IMR-90 (cell line): Measurements from ENCODE around the gene DYSF. TPM values are rescaled to one million over a fixed set of nuclear protein-coding genes. Genes with fewer than 3 reads are reported as not detected.
A peak's percentile ranks its signal among the peaks of the same experiment; 100 is the strongest.

Experiments
- ATAC-seq: fragments of 200-7000 bp; cut with Tn5 transposase; 2 replicates; pipeline ENCODE4 v1.9.1; 2020; ENCODE audit warnings: low read depth, mild to moderate bottlenecking, moderate library complexity
- BruUV-seq: library from RNA; stranded (reverse); fragments of 400-500 nt; replicated peaks from 2 replicates; lab custom pipeline; 2021; lab: Mats Ljungman, UMichigan
- CTCF ChIA-PET: fragments of 300-600 bp; formaldehyde crosslinking; extraction: SDS; loops from one replicate; lab custom pipeline; 2021; ENCODE audit warnings: antibody characterized with exemption; lab: Yijun Ruan, JAX
- POLR2A ChIA-PET: fragments of 300-600 bp; sonication (Branson Sonifier 250); formaldehyde crosslinking; loops from one replicate; lab custom pipeline; 2022; ENCODE audit warnings: antibody characterized with exemption; ENCODE audit not compliant: unreplicated experiment; lab: Charles Lee
- DNase-seq: peaks from one replicate; pipeline ENCODE4 v3.0.0; 2013
- H2AFZ ChIP-seq: replicated peaks from 2 replicates; pipeline ENCODE3; 2013; ENCODE audit warnings: low read length, mild to moderate bottlenecking; ENCODE audit not compliant: poor library complexity
- H2AK5ac ChIP-seq: 2 replicates; pipeline ENCODE4 v1.6.1; 2013; ENCODE audit warnings: low read depth, low read length, inconsistent platforms
- H2AK9ac ChIP-seq: replicated peaks from 2 replicates; pipeline ENCODE3; 2013; ENCODE audit warnings: mild to moderate bottlenecking, low read depth, low read length, moderate library complexity; ENCODE audit not compliant: poor library complexity
- H2BK120ac ChIP-seq: 2 replicates; pipeline ENCODE4 v1.6.1; 2013; ENCODE audit warnings: low read depth, low read length, inconsistent platforms
- H2BK15ac ChIP-seq: 3 replicates; pipeline ENCODE4 v1.6.1; 2013; ENCODE audit warnings: low read depth, low read length, inconsistent platforms
- H2BK20ac ChIP-seq: 2 replicates; pipeline ENCODE4 v1.6.1; 2013; ENCODE audit warnings: low read depth, mild to moderate bottlenecking, inconsistent platforms, low read length, moderate library complexity
- H2BK5ac ChIP-seq: 2 replicates; pipeline ENCODE4 v1.6.1; 2013; ENCODE audit warnings: mild to moderate bottlenecking, low read depth, low read length, inconsistent platforms; ENCODE audit not compliant: poor library complexity, severe bottlenecking
- H3K14ac ChIP-seq: replicated peaks from 2 replicates; pipeline ENCODE4 v1.6.1; 2013; ENCODE audit warnings: low read depth, low read length, inconsistent platforms
- H3K18ac ChIP-seq: 2 replicates; pipeline ENCODE4 v1.6.1; 2013; ENCODE audit warnings: low read depth, low read length, control low read depth
- H3K23ac ChIP-seq: 2 replicates; pipeline ENCODE4 v1.6.1; 2013; ENCODE audit warnings: low read depth, low read length, inconsistent platforms
- H3K27ac ChIP-seq: 2 replicates; pipeline ENCODE4 v1.5.1; 2013; ENCODE audit warnings: mild to moderate bottlenecking, control low read depth, low read length; ENCODE audit not compliant: insufficient read depth
- H3K27me3 ChIP-seq: 2 replicates; pipeline ENCODE4 v1.6.1; 2013; ENCODE audit warnings: low read length; ENCODE audit not compliant: control insufficient read depth, insufficient read depth
- H3K36me3 ChIP-seq: 2 replicates; pipeline ENCODE4 v1.6.1; 2013; ENCODE audit warnings: low read length, mixed read lengths; ENCODE audit not compliant: control insufficient read depth, insufficient read depth
- H3K4ac ChIP-seq: 2 replicates; pipeline ENCODE4 v1.6.1; 2013; ENCODE audit warnings: low read depth, low read length, inconsistent platforms
- H3K4me1 ChIP-seq: 2 replicates; pipeline ENCODE4 v1.6.1; 2013; ENCODE audit warnings: low read length, mixed read lengths; ENCODE audit not compliant: control insufficient read depth, insufficient read depth
- H3K4me2 ChIP-seq: 2 replicates; pipeline ENCODE4 v1.6.1; 2013; ENCODE audit warnings: low read depth, mild to moderate bottlenecking, control low read depth, low read length, moderate library complexity
- H3K4me3 ChIP-seq: 2 replicates; pipeline ENCODE4 v1.5.1; 2013; ENCODE audit warnings: low read depth, mild to moderate bottlenecking, control low read depth, low read length, moderate library complexity; ENCODE audit not compliant: insufficient read depth
- H3K56ac ChIP-seq: 2 replicates; pipeline ENCODE4 v1.6.1; 2013; ENCODE audit warnings: low read length, inconsistent platforms; ENCODE audit not compliant: insufficient read depth; ENCODE audit errors: extremely low read depth
- H3K79me1 ChIP-seq, 2 experiments: 2 replicates each; pipeline ENCODE4 v1.6.1; 2013; ENCODE audit warnings: low read length in 2 of 2, inconsistent platforms in 1 of 2, low read depth in 1 of 2
- H3K9ac ChIP-seq: 2 replicates; pipeline ENCODE4 v1.6.1; 2013; ENCODE audit warnings: low read depth, low read length, control low read depth
- H3K9me1 ChIP-seq: 2 replicates; pipeline ENCODE4 v1.6.1; 2013; ENCODE audit warnings: low read length, inconsistent platforms; ENCODE audit not compliant: insufficient read depth
- H3K9me3 ChIP-seq: 2 replicates; pipeline ENCODE4 v1.6.1; 2013; ENCODE audit warnings: low read length; ENCODE audit not compliant: control insufficient read depth, insufficient read depth
- H4K20me1 ChIP-seq: 2 replicates; pipeline ENCODE4 v1.6.1; 2013; ENCODE audit warnings: low read length, inconsistent platforms; ENCODE audit not compliant: insufficient read depth
- H4K5ac ChIP-seq: 2 replicates; pipeline ENCODE4 v1.6.1; 2013; ENCODE audit warnings: mild to moderate bottlenecking, low read depth, low read length, control low read depth
- H4K8ac ChIP-seq, 2 experiments: 2 replicates each; pipeline ENCODE4 v1.6.1; 2013; ENCODE audit warnings: low read depth in 2 of 2, low read length in 2 of 2, control low read depth in 1 of 2, inconsistent platforms in 1 of 2
- H4K91ac ChIP-seq: 2 replicates; pipeline ENCODE4 v1.6.1; 2013; ENCODE audit warnings: low read depth, low read length, inconsistent platforms; ENCODE audit not compliant: insufficient read depth
- CEBPB ChIP-seq: IDR thresholded peaks from 2 replicates; pipeline ENCODE4 v1.6.1; 2012; ENCODE audit warnings: low read depth, low read length, improper control_type of control experiment
- CTCF ChIP-seq: conservative IDR thresholded peaks from 2 replicates; pipeline ENCODE4 v1.5.1; 2012; ENCODE audit warnings: mild to moderate bottlenecking, low read depth, low read length, improper control_type of control experiment
- ELK1 ChIP-seq: fragments of 150-350 bp; IDR thresholded peaks from 2 replicates; pipeline ENCODE4 v1.6.1; 2016; ENCODE audit warnings: low read depth, mild to moderate bottlenecking, low read length, moderate library complexity, borderline replicate concordance
- FOS ChIP-seq: fragments of 150-350 bp; IDR thresholded peaks from 2 replicates; pipeline ENCODE4 v1.6.1; 2016; ENCODE audit warnings: low read depth, low read length
- MAFK ChIP-seq: IDR thresholded peaks from 2 replicates; pipeline ENCODE4 v1.6.1; 2012; ENCODE audit warnings: low read depth, low read length, improper control_type of control experiment
- MAZ ChIP-seq: IDR thresholded peaks from 2 replicates; pipeline ENCODE4 v1.6.1; 2012; ENCODE audit warnings: low read depth, mild to moderate bottlenecking, low read length, improper control_type of control experiment, moderate library complexity, borderline replicate concordance
- MXI1 ChIP-seq: IDR thresholded peaks from 2 replicates; pipeline ENCODE4 v1.6.1; 2012; ENCODE audit warnings: low read depth, mild to moderate bottlenecking, low read length, moderate library complexity, borderline replicate concordance
- NFE2L2 ChIP-seq: fragments of 150-350 bp; IDR thresholded peaks from 2 replicates; pipeline ENCODE4 v1.6.1; 2016; ENCODE audit warnings: low read depth, mild to moderate bottlenecking, low read length
- POLR2A ChIP-seq: IDR thresholded peaks from 2 replicates; pipeline ENCODE4 v1.6.1; 2012; ENCODE audit warnings: mild to moderate bottlenecking, low read depth, low read length
- RAD21 ChIP-seq: IDR thresholded peaks from 2 replicates; pipeline ENCODE4 v1.6.1; 2012; ENCODE audit warnings: low read length, improper control_type of control experiment
- RCOR1 ChIP-seq: IDR thresholded peaks from 2 replicates; pipeline ENCODE4 v1.6.1; 2012; ENCODE audit warnings: mild to moderate bottlenecking, low read length, improper control_type of control experiment; ENCODE audit not compliant: insufficient replicate concordance
- SMC3 ChIP-seq: fragments of 150-350 bp; IDR thresholded peaks from 2 replicates; pipeline ENCODE4 v1.6.1; 2016; ENCODE audit warnings: low read depth, mild to moderate bottlenecking, antibody characterized with exemption, low read length, moderate library complexity
- USF2 ChIP-seq: fragments of 150-350 bp; IDR thresholded peaks from 2 replicates; pipeline ENCODE4 v1.6.1; 2017; ENCODE audit warnings: mild to moderate bottlenecking, antibody characterized with exemption, low read length, low read depth
- WGBS, 2 experiments: methylation state at CpG; one replicate each; pipeline versions ENCODE4 v1.1.5 to v1.1.7; 2013; ENCODE audit warnings: missing lambda C conversion rate in 2 of 2; ENCODE audit not compliant: insufficient read length in 1 of 2; ENCODE audit errors: extremely low coverage in 2 of 2; 5-methylcytosine and 5-hydroxymethylcytosine counted together
- dilution Hi-C: fragments of 300-500 bp; cut with HindIII; formaldehyde crosslinking; loops from one replicate; pipeline ENCODE4 v1.14.3; 2018; ENCODE audit warnings: low sequenced_read_pairs; ENCODE audit not compliant: unreplicated experiment
- in situ Hi-C: fragments of 300-500 bp; cut with MboI; formaldehyde crosslinking; loops from 3 replicates; pipeline ENCODE4 v1.14.3; 2019; ENCODE audit warnings: low sequenced_read_pairs, inconsistent platforms, mixed read lengths
- intact Hi-C: fragments of 100-400 bp; cut with micrococcal nuclease; formaldehyde crosslinking; loops from 2 replicates; pipeline ENCODE4 v1.10.0; 2022
- polyA plus RNA-seq, 3 experiments: library from polyadenylated mRNA; depleted of rRNA; stranded (reverse); fragments of >200 nt; gene quantifications; 2 replicates each; pipeline ENCODE4 v1.2.3, GENCODE V29; 2012; ENCODE audit warnings: low replicate concordance in 1 of 3
- total RNA-seq: library from RNA; depleted of rRNA; stranded (reverse); fragments of >200 nt; gene quantifications from 2 replicates; pipeline ENCODE4 v1.2.3, GENCODE V29; 2012

DYSF gene
- total and polyA plus RNA-seq, 2 of the 4 experiments (the other 2 are of a cell fraction), result 0.09 to 0.18 TPM

- Histone ChIP-seq H3K36me3 (no peaks in the 10 kb centered on the region), H4K8ac (no peak overlapping the region), H3K14ac (no peak overlapping the region), H3K4me1 (peaks cover 2% of the 10 kb centered on the region; the same call in 1 of the 2 replicates), H2AK5ac (no peak overlapping the region), H3K9ac (no peak overlapping the region), H3K23ac (no peak overlapping the region), H3K9me1 (peaks cover 3% of the 10 kb centered on the region; the same call in 1 of the 2 replicates), H2BK120ac (no peak overlapping the region), H2AK9ac (peak overlapping the region; percentile 13), H3K56ac (no peak overlapping the region), H2BK15ac (no peak overlapping the region), H4K91ac (no peak overlapping the region), H4K5ac (no peak overlapping the region), H3K4me2 (no peak overlapping the region), H2BK5ac (no peak overlapping the region), H2AFZ (peak overlapping the region; percentile 41), H2BK20ac (no peak overlapping the region), H3K18ac (no peak overlapping the region), H3K4me3 (no peak overlapping the region), H4K20me1 (no peaks in the 10 kb centered on the region), H3K4ac (no peak overlapping the region), H3K79me1 (no peaks in the 10 kb centered on the region), H3K27ac (no peak overlapping the region), H3K9me3 (no peaks in the 10 kb centered on the region; the same call in 1 of the 2 replicates), H3K27me3 (0 out of 2 replicates have a peak, but pooled peaks cover 2% of the 10 kb centered on the region)
- BruUV-seq, result no TSS peak
- 54% methylated on average over 7 of the region's 9 CpGs; no CpG with 5 or more reads in 1 of the 2 experiments for WGBS, 2 experiments
- in situ Hi-C loops (no loop called here), dilution Hi-C loops (no loop called here), intact Hi-C loops (no loop called here)
- no peak for ATAC-seq
- TF ChIP-seq RCOR1 (no peak), NFE2L2 (no peak), SMC3 (no peak), MAFK (no peak), FOS (no peak), ELK1 (no peak), MAZ (no peak), POLR2A (no peak), USF2 (no peak), CEBPB (no peak), RAD21 (no peak), CTCF (no peak), MXI1 (no peak)
- CTCF ChIA-PET, result no interaction called here
- POLR2A ChIA-PET, result no interaction called here
- DNase-seq, result no peak
These were observed 42.9 kb downstream of the DYSF start for GRCh38 chr2:71496156-71496770.
